Measurements from ENCODE around the gene GDPD4. TPM values are rescaled to one million over a fixed set of nuclear protein-coding genes. Genes with fewer than 3 reads are reported as not detected.
A peak's percentile ranks its signal among the peaks of the same experiment; 100 is the strongest.

Gene GDPD4
- total RNA-seq, 1 experiment from 2014 or later: not detected

DNA sequence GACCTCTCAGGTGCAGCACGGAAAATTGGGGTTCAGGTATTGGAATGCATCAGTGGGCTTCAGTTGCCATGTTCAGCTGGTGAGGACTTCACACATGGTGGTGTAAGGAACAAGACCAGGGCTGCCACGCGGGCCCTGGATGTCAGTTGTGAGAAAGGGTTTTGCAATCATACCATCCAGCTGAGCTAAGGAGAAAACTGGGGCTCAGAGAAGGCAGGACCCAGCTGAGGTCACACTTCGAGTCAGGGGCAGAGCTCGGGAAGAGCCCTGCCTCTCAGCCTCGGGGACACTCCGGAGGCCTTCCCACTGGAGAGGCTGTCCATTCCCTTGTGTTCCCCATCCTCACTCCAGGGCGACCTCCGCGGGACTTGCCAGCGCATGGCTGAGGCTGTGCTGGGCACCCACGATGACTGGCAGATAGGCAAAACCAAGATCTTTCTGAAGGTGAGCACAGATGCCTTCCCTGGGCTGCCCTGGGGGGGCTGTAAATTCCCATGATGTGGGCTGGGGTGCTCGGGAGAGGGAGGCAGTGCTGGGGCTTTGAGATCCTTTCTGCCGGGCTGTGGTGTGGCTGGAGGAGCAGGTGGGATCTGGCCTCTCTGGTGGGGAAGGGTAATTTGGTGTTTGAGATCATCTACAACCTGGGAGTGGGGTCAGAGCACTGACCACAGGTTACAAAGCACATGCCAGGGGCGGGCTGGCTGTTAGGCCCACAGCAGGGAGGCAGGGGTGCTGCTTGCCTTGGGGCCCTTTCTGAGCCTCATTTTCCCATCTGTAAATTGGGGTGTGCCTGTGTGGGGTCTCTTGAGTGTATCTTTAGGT, 126.3 kb downstream of the GDPD4 start (continued):
- TF ChIP-seq ZBTB33 (IDR thresholded peaks at IDR 0.05; ENCODE audit: extremely low read depth, insufficient replicate concordance, low read length) (no peak), ELF1 (IDR thresholded peaks at IDR 0.05; ENCODE audit: borderline replicate concordance, low read depth) (no peak), EZH2phosphoT487 (IDR thresholded peaks at IDR 0.05; ENCODE audit: borderline replicate concordance) (no peak), YY1 (IDR thresholded peaks at IDR 0.05; ENCODE audit: extremely low read depth, insufficient replicate concordance, low read depth, low read length) (no peak), POLR2AphosphoS5 (IDR thresholded peaks at IDR 0.05; ENCODE audit: low read depth, low read length) (no peak)

DNA sequence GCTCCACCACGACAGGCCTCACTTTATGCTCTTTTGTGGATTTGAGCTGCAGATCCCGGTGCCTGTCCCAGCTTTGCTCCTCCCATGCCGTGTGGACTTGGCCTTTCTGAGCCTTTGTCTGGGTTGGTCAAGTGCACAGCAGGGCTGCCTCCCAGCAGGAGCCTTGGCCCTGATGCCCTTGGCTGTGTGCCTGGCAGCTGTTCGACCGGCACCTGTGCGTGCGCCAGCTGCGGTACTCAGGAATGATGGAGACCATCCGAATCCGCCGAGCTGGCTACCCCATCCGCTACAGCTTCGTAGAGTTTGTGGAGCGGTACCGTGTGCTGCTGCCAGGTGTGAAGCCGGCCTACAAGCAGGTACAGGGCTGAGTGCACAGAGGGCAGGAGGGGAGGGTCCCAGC, 126.9 kb downstream of the GDPD4 start:
- H3K79me2 ChIP-seq (ENCODE audit: insufficient read depth, low read length): no peaks in the 10 kb centered on the region

More for the DNA sequence above, 126.9 kb downstream of the GDPD4 start:
- Histone ChIP-seq H4K20me1 (ENCODE audit: insufficient read depth) (no peaks in the 10 kb centered on the region), H3K27ac (ENCODE audit: low read depth, low read length) (no peak overlapping the region), H3K9me2 (ENCODE audit: insufficient read depth) (no peaks in the 10 kb centered on the region), H3K4me1 (ENCODE audit: control insufficient read depth in 1 of 2, insufficient read depth in 2 of 2, low read length in 2 of 2) (no peaks in the 10 kb centered on the region), H3K9me3 (ENCODE audit: control insufficient read depth in 1 of 2, insufficient read depth in 1 of 2, low read depth in 1 of 2, low read length in 2 of 2) (no peaks in the 10 kb centered on the region), H3K36me3 (ENCODE audit: control insufficient read depth in 1 of 2, insufficient read depth in 2 of 2, low read length in 2 of 2) (no peaks in the 10 kb centered on the region), H3K27me3 (ENCODE audit: insufficient read depth, low read length) (no peaks in the 10 kb centered on the region), H2AFZ (ENCODE audit: low read depth, low read length, poor library complexity, severe bottlenecking) (no peak overlapping the region), H3K4me2 (ENCODE audit: low read length) (no peak overlapping the region), H3K9ac (ENCODE audit: low read length) (no peak overlapping the region), H3K4me3 (replicated peaks in 1 of 2; ENCODE audit: low read depth in 1 of 2, low read length in 2 of 2) (no peak overlapping the region)
- ChIA-PET POLR2A (no interaction called here), CTCF (interaction anchor here (1.1 to 1.5 kb wide), 2 partner anchors 14 to 48 kb away, joined by 3 read pairs; no protein-coding TSS in a partner anchor), RAD21 (ENCODE audit: low non-redundant PET in 1 of 2, low total read pairs in 2 of 2, uncharacterized antibody in 2 of 2, unreplicated experiment in 2 of 2) (no interaction called here)
- BruUV-seq (replicated peaks): no TSS peak
- TF ChIP-seq ZFX (IDR thresholded peaks at IDR 0.05): no peak
- TF ChIP-seq ELF1 (IDR thresholded peaks at IDR 0.05; ENCODE audit: borderline replicate concordance, low read depth): no peak
- no peak for TF ChIP-seq ZNF274 (IDR thresholded peaks at IDR 0.05; ENCODE audit: low read depth, low read length)
- no peak for TF ChIP-seq SRF (IDR thresholded peaks at IDR 0.05; ENCODE audit: low read depth)
- no peak for TF ChIP-seq CBX3 (IDR thresholded peaks at IDR 0.05; ENCODE audit: low read depth)
- TF ChIP-seq EZH2 (IDR thresholded peaks at IDR 0.05): no peak
- no peak for TF ChIP-seq SIN3A (IDR thresholded peaks at IDR 0.05; ENCODE audit: low read depth)
- TF ChIP-seq YY1 (IDR thresholded peaks at IDR 0.05; ENCODE audit: extremely low read depth, insufficient replicate concordance, low read depth, low read length): no peak
- no peak for TF ChIP-seq JUND (IDR thresholded peaks at IDR 0.05)
- TF ChIP-seq CEBPB (IDR thresholded peaks at IDR 0.05; ENCODE audit: low read depth): no peak
- no peak for TF ChIP-seq RAD21 (IDR thresholded peaks at IDR 0.05; ENCODE audit: low read depth)
- TF ChIP-seq POLR2AphosphoS5 (IDR thresholded peaks at IDR 0.05; ENCODE audit: low read depth, low read length): no peak
- no peak for TF ChIP-seq TCF7L2 (IDR thresholded peaks at IDR 0.05; ENCODE audit: borderline replicate concordance, extremely low read depth, insufficient read depth, insufficient read length)
- no peak for TF ChIP-seq FOSL1 (IDR thresholded peaks at IDR 0.05; ENCODE audit: low read depth)
- ATAC-seq: 0 out of 2 replicates have a peak, but pooled peaks have one; percentile 18
- DNase-seq (ENCODE audit: low read depth, low spot score): no peak
- intact Hi-C loops (cut with micrococcal nuclease): no loop called here
